LNCAP (cell line): ENCODE measurements around the gene RPS2.

Source experiments
- TF ChIP-seq, protein P1 (sequence below): fragments of 450-650 bp; IDR thresholded peaks from 2 replicates; pipeline ENCODE4 v1.5.1; 2017; ENCODE audit warnings: mild to moderate bottlenecking

The RPS2 gene

DNA sequence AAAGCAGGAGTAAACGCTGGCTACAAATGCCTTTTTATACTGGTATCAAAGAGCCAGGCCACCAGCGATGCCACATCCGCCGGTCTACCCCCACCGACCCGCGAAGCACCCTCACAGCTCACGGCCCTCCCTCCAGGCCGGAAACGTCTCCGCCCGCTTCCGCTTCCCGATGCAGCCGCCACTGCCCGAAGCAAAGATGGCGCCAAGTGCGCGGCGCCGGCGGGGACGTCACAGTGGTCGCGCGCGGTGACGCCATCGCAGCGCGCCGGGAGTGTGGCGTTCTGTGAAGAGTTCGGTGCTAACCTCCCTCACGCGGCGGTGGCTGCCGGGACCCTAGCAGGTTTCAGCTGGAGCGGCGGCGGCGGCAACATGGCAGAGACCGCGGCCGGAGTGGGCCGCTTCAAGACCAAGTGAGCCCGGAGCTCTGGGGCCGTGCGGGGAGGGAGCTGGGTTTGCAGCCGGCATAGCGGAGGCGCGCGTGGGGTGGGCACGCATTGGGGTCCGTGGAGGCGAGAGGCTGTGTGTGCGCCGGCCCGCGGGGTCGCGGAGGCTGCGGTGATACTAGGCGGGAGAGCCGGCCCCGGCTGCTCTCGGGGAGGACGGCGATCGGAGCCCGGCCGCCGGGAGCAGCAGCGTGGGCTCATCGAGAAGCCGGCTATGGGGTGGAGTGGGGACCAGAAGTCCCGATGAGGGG, 7.3 kb upstream of the RPS2 start, which contains the start of gene TBL3:
Gene TBL3 (plus strand): TSS at position 258 of the 694 bp plus-strand sequence. CDS start 112 bp downstream, at position 370.
- TF ChIP-seq, protein P1, sequence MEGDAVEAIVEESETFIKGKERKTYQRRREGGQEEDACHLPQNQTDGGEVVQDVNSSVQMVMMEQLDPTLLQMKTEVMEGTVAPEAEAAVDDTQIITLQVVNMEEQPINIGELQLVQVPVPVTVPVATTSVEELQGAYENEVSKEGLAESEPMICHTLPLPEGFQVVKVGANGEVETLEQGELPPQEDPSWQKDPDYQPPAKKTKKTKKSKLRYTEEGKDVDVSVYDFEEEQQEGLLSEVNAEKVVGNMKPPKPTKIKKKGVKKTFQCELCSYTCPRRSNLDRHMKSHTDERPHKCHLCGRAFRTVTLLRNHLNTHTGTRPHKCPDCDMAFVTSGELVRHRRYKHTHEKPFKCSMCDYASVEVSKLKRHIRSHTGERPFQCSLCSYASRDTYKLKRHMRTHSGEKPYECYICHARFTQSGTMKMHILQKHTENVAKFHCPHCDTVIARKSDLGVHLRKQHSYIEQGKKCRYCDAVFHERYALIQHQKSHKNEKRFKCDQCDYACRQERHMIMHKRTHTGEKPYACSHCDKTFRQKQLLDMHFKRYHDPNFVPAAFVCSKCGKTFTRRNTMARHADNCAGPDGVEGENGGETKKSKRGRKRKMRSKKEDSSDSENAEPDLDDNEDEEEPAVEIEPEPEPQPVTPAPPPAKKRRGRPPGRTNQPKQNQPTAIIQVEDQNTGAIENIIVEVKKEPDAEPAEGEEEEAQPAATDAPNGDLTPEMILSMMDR, result no peak

DNA sequence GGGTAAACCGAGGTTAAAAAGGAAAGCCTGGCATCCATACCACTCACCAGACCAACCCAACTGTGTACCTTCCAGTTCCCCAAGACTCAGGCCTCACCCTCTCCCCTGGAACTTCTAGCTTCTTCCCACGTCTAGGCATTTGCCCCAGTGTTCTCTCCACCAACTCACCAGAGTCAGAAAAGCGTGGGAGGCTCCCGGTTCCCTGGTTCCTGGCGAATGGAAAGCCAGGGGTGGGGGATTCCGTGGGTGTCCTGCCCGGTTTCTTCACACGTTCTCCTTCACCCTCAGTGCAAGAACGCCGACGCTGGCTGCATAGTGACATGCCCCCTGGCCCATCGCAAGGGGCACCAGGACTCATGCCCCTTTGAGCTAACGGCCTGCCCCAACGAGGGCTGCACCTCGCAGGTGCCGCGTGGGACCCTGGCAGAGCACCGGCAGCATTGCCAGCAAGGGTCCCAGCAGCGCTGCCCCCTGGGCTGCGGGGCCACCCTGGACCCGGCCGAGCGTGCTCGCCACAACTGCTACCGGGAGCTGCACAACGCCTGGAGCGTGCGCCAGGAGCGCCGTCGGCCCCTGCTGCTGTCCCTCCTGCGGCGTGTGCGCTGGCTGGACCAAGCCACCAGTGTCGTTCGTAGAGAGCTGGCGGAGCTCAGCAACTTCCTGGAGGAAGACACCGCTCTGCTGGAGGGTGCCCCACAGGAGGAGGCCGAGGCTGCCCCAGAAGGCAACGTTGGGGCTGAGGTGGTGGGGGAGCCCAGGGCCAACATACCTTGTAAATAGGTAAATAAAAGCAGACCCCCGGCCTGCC, 3.7 kb upstream of the RPS2 start:
- TF ChIP-seq, protein P1, result no peak

DNA sequence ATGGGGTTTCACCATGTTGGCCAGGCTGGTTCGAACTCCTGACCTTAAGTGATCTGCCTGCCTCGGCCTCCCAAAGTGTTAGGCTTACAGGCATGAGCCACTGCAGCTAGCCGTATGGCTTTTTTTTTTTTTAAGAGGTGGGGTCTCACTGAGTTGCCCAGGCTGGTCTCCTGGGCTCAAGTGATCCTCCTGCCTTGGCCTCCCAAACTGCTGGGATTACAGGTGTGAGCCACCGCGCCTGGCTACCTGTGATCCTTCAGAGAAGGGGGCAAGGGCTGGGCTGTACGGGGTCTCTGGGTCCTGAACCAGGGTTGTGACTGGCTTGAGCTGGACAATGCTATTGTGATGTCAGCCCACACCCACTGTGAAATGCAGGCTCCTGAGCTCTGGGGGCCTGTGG, 1.8 kb upstream of the RPS2 start, which contains the start of gene RNF151:
Gene RNF151 (plus strand): TSS at position 397 of the 400 bp plus-strand sequence. CDS start 26 bp downstream, outside the sequence.
- TF ChIP-seq, protein P1, result no peak

DNA sequence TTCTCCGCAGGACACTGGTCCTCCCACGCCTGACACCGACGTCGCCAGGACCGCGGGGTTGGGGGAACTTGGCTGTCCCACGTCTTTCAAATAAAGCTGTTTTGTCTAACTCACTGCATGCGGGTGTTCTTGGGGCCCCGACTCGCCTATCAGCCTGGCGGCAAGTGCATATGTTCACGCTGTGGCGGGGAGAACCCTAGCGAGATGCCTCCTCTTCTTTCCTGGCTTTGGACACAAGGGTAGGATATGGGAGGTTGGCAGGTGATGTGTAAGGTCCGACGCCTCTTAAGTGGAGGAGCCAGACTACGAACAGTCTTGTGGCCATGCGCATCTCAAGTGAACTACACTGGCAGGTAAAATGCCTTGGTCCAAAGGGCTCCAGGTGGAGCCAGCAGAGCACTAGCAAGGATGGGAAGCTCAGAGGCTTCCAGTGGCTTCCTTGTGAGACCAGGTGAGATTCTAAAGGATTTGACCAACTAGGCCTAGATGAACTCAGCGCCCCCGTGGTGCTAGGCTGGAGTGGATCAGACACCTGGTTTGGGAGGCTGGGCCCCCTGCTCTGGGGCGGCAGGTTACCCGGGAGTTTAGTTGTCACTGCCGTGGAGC, 873 bp upstream of the RPS2 start:
- TF ChIP-seq, protein P1, result no peak

DNA sequence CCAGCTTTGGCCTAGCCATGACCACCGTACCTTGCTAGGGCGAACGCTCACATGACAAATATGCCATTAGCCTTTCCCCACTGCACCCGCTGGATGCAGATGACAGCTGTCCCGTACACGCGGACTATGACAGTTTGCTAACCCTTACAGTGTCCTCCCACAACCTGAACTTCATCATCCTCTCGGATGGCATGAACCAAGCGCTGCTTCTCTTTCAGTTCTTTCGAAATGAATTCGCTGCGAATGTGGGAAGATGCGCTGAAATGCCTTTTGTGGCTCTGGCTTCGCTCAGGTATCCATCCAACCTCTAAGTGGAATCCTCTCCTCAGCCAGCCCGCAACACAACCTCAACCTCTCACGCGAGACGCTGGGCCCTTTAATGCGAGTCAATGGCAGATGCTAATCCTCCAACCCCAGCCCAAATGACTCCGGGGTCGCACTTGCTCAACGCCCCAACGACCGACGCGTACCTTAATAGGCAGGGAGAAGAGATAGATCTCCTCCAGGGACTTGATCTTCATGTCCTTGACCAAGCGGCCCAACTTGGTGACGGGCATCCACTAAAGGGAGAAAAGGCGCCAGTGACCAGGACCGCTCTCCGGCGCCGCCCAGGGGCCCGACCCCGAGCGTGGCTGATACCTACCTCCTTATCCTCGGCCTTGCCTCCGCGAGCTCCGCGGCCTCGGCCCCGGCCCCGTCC, 670 bp downstream of the RPS2 start:
- TF ChIP-seq, protein P1, result 0 out of 2 replicates have a peak, but pooled peaks have one; percentile 35

DNA sequence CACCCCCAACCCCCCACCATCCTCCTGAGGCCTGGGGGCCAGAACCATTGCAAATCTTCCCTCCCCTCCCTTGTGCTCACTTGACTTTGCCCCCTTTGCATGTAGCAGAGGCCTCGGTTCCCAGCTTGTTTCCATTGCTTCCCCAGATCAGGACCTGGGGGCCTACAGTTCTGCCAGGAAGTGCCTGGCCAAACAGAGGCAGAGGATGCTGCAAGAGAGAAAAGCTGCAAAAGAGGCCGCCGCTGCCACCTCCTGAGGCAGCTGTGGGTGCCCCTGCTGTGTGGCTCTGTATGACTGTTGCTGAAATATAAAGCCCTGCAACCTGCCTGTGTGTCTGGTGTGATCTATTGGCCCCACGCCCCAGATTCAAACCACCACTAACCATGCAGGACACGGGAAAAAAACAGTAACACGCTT, 3.0 kb downstream of the RPS2 start:
- TF ChIP-seq, protein P1, result no peak
